Left ventricle myocardium inferior (tissue), 1 donor: ENCODE data around the gene CSMD2. TPM values are rescaled to one million over a fixed set of nuclear protein-coding genes. Genes with fewer than 3 reads are reported as not detected.
"Not testable (repeated sequence)": the region's sequence is repeated elsewhere in the genome, so short reads cannot be mapped to it uniquely, and the experiment has no call there.

Source experiments
- DNase-seq: peaks from one replicate; pipeline ENCODE4 v3.0.0-alpha.2; 2020
- H3K27ac ChIP-seq: fragments of 200-600 bp; replicated peaks from 2 replicates; pipeline ENCODE4 v1.8.0; 2021
- H3K27me3 ChIP-seq: fragments of 200-600 bp; 2 replicates; pipeline ENCODE4 v1.8.0; 2021; ENCODE audit warnings: low read depth
- H3K36me3 ChIP-seq: fragments of 200-600 bp; 2 replicates; pipeline ENCODE4 v1.8.0; 2021
- H3K4me1 ChIP-seq: fragments of 200-600 bp; 2 replicates; pipeline ENCODE4 v1.8.0; 2021
- H3K4me3 ChIP-seq: fragments of 200-600 bp; 2 replicates; pipeline ENCODE4 v1.8.0; 2021; ENCODE audit warnings: mild to moderate bottlenecking, moderate library complexity
- H3K9me3 ChIP-seq: fragments of 200-600 bp; replicated peaks from 2 replicates; pipeline ENCODE4 v1.8.0; 2021
- CTCF ChIP-seq: fragments of 200-600 bp; IDR thresholded peaks from 2 replicates; pipeline ENCODE4 v1.8.0; 2021; ENCODE audit warnings: antibody characterized with exemption, mild to moderate bottlenecking, borderline replicate concordance
- intact Hi-C: fragments of 100-400 bp; cut with micrococcal nuclease; formaldehyde crosslinking; loops from one replicate; pipeline ENCODE4 v1.11.0; 2022
- total RNA-seq: library from RNA; stranded (reverse); fragmentation: NEBNext Ultra II Directional; extraction: Animal tissue kit (Norgen Biotek cat#: 25700); gene quantifications from one replicate; pipeline ENCODE4 v1.2.1, GENCODE V29; 2021
- donor health status: DM: no; HTN: yes; CAD: no; lungs with severe emphysema.

Gene CSMD2
- total RNA-seq, 1 donor from 2014 or later, result 0.14 TPM

- Histone ChIP-seq H3K4me3 (no peak overlapping the region), H3K9me3 (no peaks in the 10 kb centered on the region), H3K36me3 (no peaks in the 10 kb centered on the region), H3K27me3 (peaks cover 51% of the 10 kb centered on the region), H3K27ac (no peak overlapping the region), H3K4me1 (no peaks in the 10 kb centered on the region)
- intact Hi-C loops, result no loop called here
- DNase-seq, result no peak
- no peak for TF ChIP-seq CTCF
Measured at GRCh38 chr1:34108269-34108668, 56.8 kb downstream of the CSMD2 start.

GRCh38 chr1:34101151-34101550 is 63.9 kb downstream of the CSMD2 start:
- intact Hi-C loops, result no loop called here
- Histone ChIP-seq H3K27ac (no peak overlapping the region), H3K27me3 (peaks cover 23% of the 10 kb centered on the region)

GRCh38 chr1:34100332-34100731 is 64.7 kb downstream of the CSMD2 start:
- Histone ChIP-seq H3K4me1 (no peaks in the 10 kb centered on the region), H3K27me3 (peaks cover 16% of the 10 kb centered on the region), H3K4me3 (no peak overlapping the region), H3K36me3 (no peaks in the 10 kb centered on the region), H3K9me3 (no peaks in the 10 kb centered on the region), H3K27ac (no peak overlapping the region)
- intact Hi-C loops, result no loop called here
- no peak for TF ChIP-seq CTCF
- no peak for DNase-seq

More at GRCh38 chr1:34101151-34101550, 63.9 kb downstream of the CSMD2 start:
- Histone ChIP-seq H3K4me3 (no peak overlapping the region), H3K36me3 (no peaks in the 10 kb centered on the region), H3K4me1 (no peaks in the 10 kb centered on the region), H3K9me3 (no peaks in the 10 kb centered on the region)
- DNase-seq, result no peak
- no peak for TF ChIP-seq CTCF

GRCh38 chr1:34092399-34092798 is 72.6 kb downstream of the CSMD2 start:
- peaks cover 14% of the 10 kb centered on the region for H3K27me3 ChIP-seq
- H3K9me3 ChIP-seq, H3K4me3 ChIP-seq, DNase-seq, H3K36me3 ChIP-seq, H3K4me1 ChIP-seq, intact Hi-C loops, H3K27ac ChIP-seq: not testable (repeated sequence)

- no peak overlapping the region for H3K27ac ChIP-seq
- no peaks in the 10 kb centered on the region for H3K36me3 ChIP-seq
- intact Hi-C loops, result no loop called here
- no peak overlapping the region for H3K4me3 ChIP-seq
- peaks cover 14% of the 10 kb centered on the region for H3K27me3 ChIP-seq
- TF ChIP-seq CTCF, result no peak
- DNase-seq, result no peak
- H3K9me3 ChIP-seq, result no peaks in the 10 kb centered on the region
- no peaks in the 10 kb centered on the region for H3K4me1 ChIP-seq
Measured at GRCh38 chr1:34089731-34090130, 75.3 kb downstream of the CSMD2 start.

- peaks cover 14% of the 10 kb centered on the region for H3K27me3 ChIP-seq
- H3K27ac ChIP-seq, result no peak overlapping the region
- intact Hi-C loops, result no loop called here
- H3K9me3 ChIP-seq, result no peaks in the 10 kb centered on the region
- no peak overlapping the region for H3K4me3 ChIP-seq
- no peaks in the 10 kb centered on the region for H3K36me3 ChIP-seq
- DNase-seq, result no peak
- no peaks in the 10 kb centered on the region for H3K4me1 ChIP-seq
- TF ChIP-seq CTCF, result no peak
Measured at GRCh38 chr1:34087986-34088385, 77.0 kb downstream of the CSMD2 start.
